ENCODE measurements around the gene RALGAPA1.

- TF ChIP-seq ZNF598 (CRISPR knock-in tag; IDR thresholded peaks at IDR 0.05; ENCODE audit: borderline replicate concordance), result no peak
- TF ChIP-seq NR3C1 (CRISPR knock-in tag; IDR thresholded peaks at IDR 0.05), result no peak
- no peak for TF ChIP-seq CTCF (CRISPR knock-in tag; IDR thresholded peaks at IDR 0.05)
- no peak for TF ChIP-seq EP300 (IDR thresholded peaks at IDR 0.05; ENCODE audit: low read depth in 2 of 2, low read length in 2 of 2)
- TF ChIP-seq EP300 (CRISPR knock-in tag; IDR thresholded peaks at IDR 0.05; ENCODE audit: borderline replicate concordance), result no peak
- no peak for TF ChIP-seq PCBP2 (optimal IDR thresholded peaks at IDR 0.05; ENCODE audit: low read depth, low read length, poor library complexity, severe bottlenecking)
- TF ChIP-seq ZNF724P (CRISPR knock-in tag; IDR thresholded peaks at IDR 0.05; ENCODE audit: borderline replicate concordance), result no peak
- TF ChIP-seq, protein P1, sequence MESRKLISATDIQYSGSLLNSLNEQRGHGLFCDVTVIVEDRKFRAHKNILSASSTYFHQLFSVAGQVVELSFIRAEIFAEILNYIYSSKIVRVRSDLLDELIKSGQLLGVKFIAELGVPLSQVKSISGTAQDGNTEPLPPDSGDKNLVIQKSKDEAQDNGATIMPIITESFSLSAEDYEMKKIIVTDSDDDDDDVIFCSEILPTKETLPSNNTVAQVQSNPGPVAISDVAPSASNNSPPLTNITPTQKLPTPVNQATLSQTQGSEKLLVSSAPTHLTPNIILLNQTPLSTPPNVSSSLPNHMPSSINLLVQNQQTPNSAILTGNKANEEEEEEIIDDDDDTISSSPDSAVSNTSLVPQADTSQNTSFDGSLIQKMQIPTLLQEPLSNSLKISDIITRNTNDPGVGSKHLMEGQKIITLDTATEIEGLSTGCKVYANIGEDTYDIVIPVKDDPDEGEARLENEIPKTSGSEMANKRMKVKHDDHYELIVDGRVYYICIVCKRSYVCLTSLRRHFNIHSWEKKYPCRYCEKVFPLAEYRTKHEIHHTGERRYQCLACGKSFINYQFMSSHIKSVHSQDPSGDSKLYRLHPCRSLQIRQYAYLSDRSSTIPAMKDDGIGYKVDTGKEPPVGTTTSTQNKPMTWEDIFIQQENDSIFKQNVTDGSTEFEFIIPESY (CRISPR knock-in tag; IDR thresholded peaks at IDR 0.05), result no peak
- TF ChIP-seq HOXA7 (CRISPR knock-in tag; IDR thresholded peaks at IDR 0.05), result no peak
- no peak for TF ChIP-seq ZFX (CRISPR knock-in tag; IDR thresholded peaks at IDR 0.05; ENCODE audit: low read depth)
- no peak for TF ChIP-seq ZNF512B (CRISPR knock-in tag; IDR thresholded peaks at IDR 0.05; ENCODE audit: borderline replicate concordance)
- TF ChIP-seq NFE2L2 (IDR thresholded peaks at IDR 0.05; ENCODE audit: low read length), result no peak
- TF ChIP-seq ZNF563 (CRISPR knock-in tag; IDR thresholded peaks at IDR 0.05), result no peak
These were observed 81.3 kb downstream of the RALGAPA1 start for GRCh38 chr14:35727764-35728163.
